Limb (tissue), 2 donors: Measurements from ENCODE around the gene HDAC8.
"Not testable (repeated sequence)": the region's sequence is repeated elsewhere in the genome, so short reads cannot be mapped to it uniquely, and the experiment has no call there.

ENCODE experiments used
- DNase-seq, 2 donors: peaks; one replicate each; pipeline ENCODE4 v3.0.0-alpha.2; 2016; ENCODE audit errors: extremely low spot score in 2 of 2

HDAC8 gene

GRCh38 chrX:72461766-72462165 is 110.9 kb downstream of the HDAC8 start:
- no peak for DNase-seq

GRCh38 chrX:72461288-72461687 is 111.4 kb downstream of the HDAC8 start:
- DNase-seq, result no peak

- DNase-seq, result no peak
These were observed 111.9 kb downstream of the HDAC8 start for GRCh38 chrX:72460715-72461114.

- DNase-seq, result not testable (repeated sequence)
These were observed 123.6 kb downstream of the HDAC8 start for GRCh38 chrX:72449034-72449433.

GRCh38 chrX:72440764-72441163 is 131.9 kb downstream of the HDAC8 start:
- DNase-seq, result not testable (repeated sequence)

- DNase-seq, result no peak
These were observed 136.6 kb downstream of the HDAC8 start for GRCh38 chrX:72436010-72436409.

- no peak for DNase-seq
These were observed 142.2 kb downstream of the HDAC8 start for GRCh38 chrX:72430405-72430968.

GRCh38 chrX:72421797-72422196 is 150.8 kb downstream of the HDAC8 start:
- DNase-seq, result no peak

GRCh38 chrX:72409993-72410392 is 162.7 kb downstream of the HDAC8 start:
- DNase-seq, result no peak

GRCh38 chrX:72408885-72409284 is 163.8 kb downstream of the HDAC8 start:
- DNase-seq, result no peak

- not testable (repeated sequence) for DNase-seq
These were observed 167.5 kb downstream of the HDAC8 start for GRCh38 chrX:72405136-72405535.

- no peak for DNase-seq
These were observed 170.0 kb downstream of the HDAC8 start for GRCh38 chrX:72402614-72403013.

- DNase-seq, result no peak
These were observed 172.8 kb downstream of the HDAC8 start for GRCh38 chrX:72399816-72400215.

GRCh38 chrX:72396117-72396516 is 176.5 kb downstream of the HDAC8 start:
- DNase-seq, result no peak

GRCh38 chrX:72395237-72395636 is 177.4 kb downstream of the HDAC8 start:
- DNase-seq, result peak in 1 of 2 donors; percentile 2

- peak; percentile 52 to 53 for DNase-seq
These were observed 178.0 kb downstream of the HDAC8 start for GRCh38 chrX:72394518-72395170.

- DNase-seq, result no peak
These were observed 178.7 kb downstream of the HDAC8 start for GRCh38 chrX:72393836-72394517.

GRCh38 chrX:72392816-72393800 is 179.5 kb downstream of the HDAC8 start:
- peak in 1 of 2 donors; percentile 7 for DNase-seq

- DNase-seq, result no peak
These were observed 180.6 kb downstream of the HDAC8 start for GRCh38 chrX:72392042-72392441.

GRCh38 chrX:72387247-72387646 is 185.4 kb downstream of the HDAC8 start:
- no peak for DNase-seq

GRCh38 chrX:72382202-72382595 is 190.4 kb downstream of the HDAC8 start:
- DNase-seq, result no peak
